ENCODE measurements around the gene GDPD4.
"Not testable (repeated sequence)": the region's sequence is repeated elsewhere in the genome, so short reads cannot be mapped to it uniquely, and the experiment has no call there.

GDPD4 gene

GRCh38 chr11:77301510-77301909 is at the start of gene GDPD4:
GDPD4 (minus strand) TSS chr11:77301686; CDS start chr11:77285137, 16,549 bp downstream.
- DNase-seq (ENCODE audit: low read depth in 2 of 3, low spot score in 2 of 3), result no peak

- DNase-seq (ENCODE audit: low read depth in 2 of 3, low spot score in 2 of 3), result no peak
Measured at GRCh38 chr11:77347948-77348347, 46.5 kb upstream of the GDPD4 start.

GRCh38 chr11:77346906-77347603 is 45.6 kb upstream of the GDPD4 start:
- no peak for DNase-seq (ENCODE audit: low read depth in 2 of 3, low spot score in 2 of 3)

- no peak for DNase-seq (ENCODE audit: low read depth in 2 of 3, low spot score in 2 of 3)
Measured at GRCh38 chr11:77345621-77346020, 44.1 kb upstream of the GDPD4 start.

GRCh38 chr11:77340501-77340900 is 39.0 kb upstream of the GDPD4 start:
- DNase-seq (ENCODE audit: low read depth in 2 of 3, low spot score in 2 of 3), result no peak

GRCh38 chr11:77332259-77332658 is 30.8 kb upstream of the GDPD4 start:
- no peak for DNase-seq (ENCODE audit: low read depth in 2 of 3, low spot score in 2 of 3)

GRCh38 chr11:77325159-77325558 is 23.7 kb upstream of the GDPD4 start:
- DNase-seq (ENCODE audit: low read depth in 2 of 3, low spot score in 2 of 3), result no peak

- DNase-seq (ENCODE audit: low read depth in 2 of 3, low spot score in 2 of 3), result no peak
Measured at GRCh38 chr11:77324508-77324907, 23.0 kb upstream of the GDPD4 start.

- no peak for DNase-seq (ENCODE audit: low read depth in 2 of 3, low spot score in 2 of 3)
Measured at GRCh38 chr11:77322926-77323590, 21.6 kb upstream of the GDPD4 start.

GRCh38 chr11:77322506-77322905 is 21.0 kb upstream of the GDPD4 start:
- DNase-seq (ENCODE audit: low read depth in 2 of 3, low spot score in 2 of 3), result no peak

- no peak for DNase-seq (ENCODE audit: low read depth in 2 of 3, low spot score in 2 of 3)
Measured at GRCh38 chr11:77320351-77320750, 18.9 kb upstream of the GDPD4 start.

GRCh38 chr11:77318600-77318999 is 17.1 kb upstream of the GDPD4 start:
- no peak for DNase-seq (ENCODE audit: low read depth in 2 of 3, low spot score in 2 of 3)

GRCh38 chr11:77316733-77317342 is 15.4 kb upstream of the GDPD4 start:
- no peak for DNase-seq (ENCODE audit: low read depth in 2 of 3, low spot score in 2 of 3)

GRCh38 chr11:77312107-77312506 is 10.6 kb upstream of the GDPD4 start:
- DNase-seq (ENCODE audit: low read depth in 2 of 3, low spot score in 2 of 3), result no peak

- no peak for DNase-seq (ENCODE audit: low read depth in 2 of 3, low spot score in 2 of 3)
Measured at GRCh38 chr11:77311701-77312100, 10.2 kb upstream of the GDPD4 start.

GRCh38 chr11:77310721-77311120 is 9.2 kb upstream of the GDPD4 start:
- no peak for DNase-seq (ENCODE audit: low read depth in 2 of 3, low spot score in 2 of 3)

GRCh38 chr11:77309401-77310085 is 8.1 kb upstream of the GDPD4 start:
- DNase-seq (ENCODE audit: low read depth in 2 of 3, low spot score in 2 of 3), result no peak

- DNase-seq (ENCODE audit: low read depth in 2 of 3, low spot score in 2 of 3), result no peak
Measured at GRCh38 chr11:77308838-77309237, 7.4 kb upstream of the GDPD4 start.

- no peak for DNase-seq (ENCODE audit: low read depth in 2 of 3, low spot score in 2 of 3)
Measured at GRCh38 chr11:77303328-77303727, 1.8 kb upstream of the GDPD4 start.

- no peak for DNase-seq (ENCODE audit: low read depth in 2 of 3, low spot score in 2 of 3)
Measured at GRCh38 chr11:77302752-77303151, 1.3 kb upstream of the GDPD4 start.

- no peak for DNase-seq (ENCODE audit: low read depth in 2 of 3, low spot score in 2 of 3)
Measured at GRCh38 chr11:77300695-77301094, 791 bp downstream of the GDPD4 start.

- DNase-seq (ENCODE audit: low read depth in 2 of 3, low spot score in 2 of 3), result not testable (repeated sequence)
Measured at GRCh38 chr11:77300028-77300427, 1.5 kb downstream of the GDPD4 start.

Data from activated CD8-positive, alpha-beta memory T cell treated with anti-CD3 and anti-CD28 coated beads for 48 hours (primary cell).